Measurements from ENCODE around the gene KCNMA1.

The KCNMA1 gene

GRCh38 chr10:77309092-77309491 is 328.5 kb downstream of the KCNMA1 start:
- no peaks in the 10 kb centered on the region for H3K9me3 ChIP-seq (ENCODE audit: control insufficient read depth in 2 of 2, low read length in 2 of 2)
- H3K27me3 ChIP-seq (ENCODE audit: control insufficient read depth in 2 of 2, insufficient read depth in 2 of 2, low read length in 2 of 2) = peaks cover 0 to 3% of the 10 kb centered on the region in 2 donors
- H3K36me3 ChIP-seq (ENCODE audit: control insufficient read depth in 2 of 2, insufficient read depth in 2 of 2, low read length in 2 of 2) = no peaks in the 10 kb centered on the region
- no peak overlapping the region for H3K9ac ChIP-seq (ENCODE audit: low read depth in 1 of 2, low read length in 2 of 2)
- no peak overlapping the region for H3K4me3 ChIP-seq (ENCODE audit: low read length in 2 of 2)
- no peaks in the 10 kb centered on the region for H3K4me1 ChIP-seq (ENCODE audit: control insufficient read depth in 2 of 2, insufficient read depth in 2 of 2, low read length in 2 of 2)
- H3K27ac ChIP-seq (ENCODE audit: low read depth in 2 of 2, low read length in 2 of 2) = no peak overlapping the region

GRCh38 chr10:77308084-77308732 is 329.4 kb downstream of the KCNMA1 start:
- Histone ChIP-seq H3K27ac (ENCODE audit: low read depth in 2 of 2, low read length in 2 of 2) (no peak overlapping the region), H3K4me3 (ENCODE audit: low read length in 2 of 2) (no peak overlapping the region), H3K9ac (ENCODE audit: low read depth in 1 of 2, low read length in 2 of 2) (no peak overlapping the region), H3K4me1 (ENCODE audit: control insufficient read depth in 2 of 2, insufficient read depth in 2 of 2, low read length in 2 of 2) (no peaks in the 10 kb centered on the region), H3K9me3 (ENCODE audit: control insufficient read depth in 2 of 2, low read length in 2 of 2) (no peaks in the 10 kb centered on the region), H3K27me3 (ENCODE audit: control insufficient read depth in 2 of 2, insufficient read depth in 2 of 2, low read length in 2 of 2) (peaks cover 0 to 3% of the 10 kb centered on the region in 2 donors), H3K36me3 (ENCODE audit: control insufficient read depth in 2 of 2, insufficient read depth in 2 of 2, low read length in 2 of 2) (no peaks in the 10 kb centered on the region)

- Histone ChIP-seq H3K9me3 (ENCODE audit: control insufficient read depth in 2 of 2, low read length in 2 of 2) (no peaks in the 10 kb centered on the region), H3K4me3 (ENCODE audit: low read length in 2 of 2) (no peak overlapping the region), H3K9ac (ENCODE audit: low read depth in 1 of 2, low read length in 2 of 2) (no peak overlapping the region), H3K27ac (ENCODE audit: low read depth in 2 of 2, low read length in 2 of 2) (no peak overlapping the region), H3K27me3 (ENCODE audit: control insufficient read depth in 2 of 2, insufficient read depth in 2 of 2, low read length in 2 of 2) (peaks cover 0 to 3% of the 10 kb centered on the region in 2 donors), H3K4me1 (ENCODE audit: control insufficient read depth in 2 of 2, insufficient read depth in 2 of 2, low read length in 2 of 2) (no peaks in the 10 kb centered on the region), H3K36me3 (ENCODE audit: control insufficient read depth in 2 of 2, insufficient read depth in 2 of 2, low read length in 2 of 2) (no peaks in the 10 kb centered on the region)
Observed at GRCh38 chr10:77306666-77307065, 330.9 kb downstream of the KCNMA1 start.

- no peak overlapping the region for H3K27ac ChIP-seq (ENCODE audit: low read depth in 2 of 2, low read length in 2 of 2)
- H3K4me1 ChIP-seq (ENCODE audit: control insufficient read depth in 2 of 2, insufficient read depth in 2 of 2, low read length in 2 of 2) = no peaks in the 10 kb centered on the region
- no peaks in the 10 kb centered on the region for H3K36me3 ChIP-seq (ENCODE audit: control insufficient read depth in 2 of 2, insufficient read depth in 2 of 2, low read length in 2 of 2)
- H3K27me3 ChIP-seq (ENCODE audit: control insufficient read depth in 2 of 2, insufficient read depth in 2 of 2, low read length in 2 of 2) = peaks cover 0 to under 1% of the 10 kb centered on the region in 2 donors
- no peaks in the 10 kb centered on the region for H3K9me3 ChIP-seq (ENCODE audit: control insufficient read depth in 2 of 2, low read length in 2 of 2)
- H3K9ac ChIP-seq (ENCODE audit: low read depth in 1 of 2, low read length in 2 of 2) = no peak overlapping the region
- H3K4me3 ChIP-seq (ENCODE audit: low read length in 2 of 2) = no peak overlapping the region
Observed at GRCh38 chr10:77305650-77306632, 331.7 kb downstream of the KCNMA1 start.

- H3K4me3 ChIP-seq (ENCODE audit: low read length in 2 of 2) = no peak overlapping the region
- H3K27ac ChIP-seq (ENCODE audit: low read depth in 2 of 2, low read length in 2 of 2) = no peak overlapping the region
- no peaks in the 10 kb centered on the region for H3K36me3 ChIP-seq (ENCODE audit: control insufficient read depth in 2 of 2, insufficient read depth in 2 of 2, low read length in 2 of 2)
- no peaks in the 10 kb centered on the region for H3K27me3 ChIP-seq (ENCODE audit: control insufficient read depth in 2 of 2, insufficient read depth in 2 of 2, low read length in 2 of 2)
- H3K9ac ChIP-seq (ENCODE audit: low read depth in 1 of 2, low read length in 2 of 2) = no peak overlapping the region
- H3K9me3 ChIP-seq (ENCODE audit: control insufficient read depth in 2 of 2, low read length in 2 of 2) = no peaks in the 10 kb centered on the region
- no peaks in the 10 kb centered on the region for H3K4me1 ChIP-seq (ENCODE audit: control insufficient read depth in 2 of 2, insufficient read depth in 2 of 2, low read length in 2 of 2)
Observed at GRCh38 chr10:77304192-77304591, 333.4 kb downstream of the KCNMA1 start.

- no peaks in the 10 kb centered on the region for H3K4me1 ChIP-seq (ENCODE audit: control insufficient read depth in 2 of 2, insufficient read depth in 2 of 2, low read length in 2 of 2)
Observed at GRCh38 chr10:77301305-77301730, 336.3 kb downstream of the KCNMA1 start.

GRCh38 chr10:77300682-77301302 is 336.8 kb downstream of the KCNMA1 start:
- Histone ChIP-seq H3K9ac (ENCODE audit: low read depth in 1 of 2, low read length in 2 of 2) (no peak overlapping the region), H3K9me3 (ENCODE audit: control insufficient read depth in 2 of 2, low read length in 2 of 2) (no peaks in the 10 kb centered on the region), H3K36me3 (ENCODE audit: control insufficient read depth in 2 of 2, insufficient read depth in 2 of 2, low read length in 2 of 2) (no peaks in the 10 kb centered on the region), H3K4me3 (ENCODE audit: low read length in 2 of 2) (no peak overlapping the region), H3K27me3 (ENCODE audit: control insufficient read depth in 2 of 2, insufficient read depth in 2 of 2, low read length in 2 of 2) (no peaks in the 10 kb centered on the region), H3K27ac (ENCODE audit: low read depth in 2 of 2, low read length in 2 of 2) (no peak overlapping the region), H3K4me1 (ENCODE audit: control insufficient read depth in 2 of 2, insufficient read depth in 2 of 2, low read length in 2 of 2) (no peaks in the 10 kb centered on the region)

More at GRCh38 chr10:77301305-77301730, 336.3 kb downstream of the KCNMA1 start:
- Histone ChIP-seq H3K36me3 (ENCODE audit: control insufficient read depth in 2 of 2, insufficient read depth in 2 of 2, low read length in 2 of 2) (no peaks in the 10 kb centered on the region), H3K27ac (ENCODE audit: low read depth in 2 of 2, low read length in 2 of 2) (no peak overlapping the region), H3K4me3 (ENCODE audit: low read length in 2 of 2) (no peak overlapping the region), H3K9me3 (ENCODE audit: control insufficient read depth in 2 of 2, low read length in 2 of 2) (no peaks in the 10 kb centered on the region), H3K9ac (ENCODE audit: low read depth in 1 of 2, low read length in 2 of 2) (no peak overlapping the region), H3K27me3 (ENCODE audit: control insufficient read depth in 2 of 2, insufficient read depth in 2 of 2, low read length in 2 of 2) (no peaks in the 10 kb centered on the region)

- Histone ChIP-seq H3K4me1 (ENCODE audit: control insufficient read depth in 2 of 2, insufficient read depth in 2 of 2, low read length in 2 of 2) (no peaks in the 10 kb centered on the region), H3K27ac (ENCODE audit: low read depth in 2 of 2, low read length in 2 of 2) (no peak overlapping the region)
Observed at GRCh38 chr10:77299320-77299719, 338.3 kb downstream of the KCNMA1 start.

GRCh38 chr10:77297393-77297739 is 340.2 kb downstream of the KCNMA1 start:
- no peak overlapping the region for H3K27ac ChIP-seq (ENCODE audit: low read depth in 2 of 2, low read length in 2 of 2)
- no peaks in the 10 kb centered on the region for H3K36me3 ChIP-seq (ENCODE audit: control insufficient read depth in 2 of 2, insufficient read depth in 2 of 2, low read length in 2 of 2)
- H3K9ac ChIP-seq (ENCODE audit: low read depth in 1 of 2, low read length in 2 of 2) = no peak overlapping the region
- H3K4me3 ChIP-seq (ENCODE audit: low read length in 2 of 2) = no peak overlapping the region
- H3K4me1 ChIP-seq (ENCODE audit: control insufficient read depth in 2 of 2, insufficient read depth in 2 of 2, low read length in 2 of 2) = no peaks in the 10 kb centered on the region
- H3K27me3 ChIP-seq (ENCODE audit: control insufficient read depth in 2 of 2, insufficient read depth in 2 of 2, low read length in 2 of 2) = peaks cover 0 to 4% of the 10 kb centered on the region in 2 donors
- no peaks in the 10 kb centered on the region for H3K9me3 ChIP-seq (ENCODE audit: control insufficient read depth in 2 of 2, low read length in 2 of 2)

More at GRCh38 chr10:77299320-77299719, 338.3 kb downstream of the KCNMA1 start:
- no peaks in the 10 kb centered on the region for H3K9me3 ChIP-seq (ENCODE audit: control insufficient read depth in 2 of 2, low read length in 2 of 2)
- no peak overlapping the region for H3K9ac ChIP-seq (ENCODE audit: low read depth in 1 of 2, low read length in 2 of 2)
- no peaks in the 10 kb centered on the region for H3K36me3 ChIP-seq (ENCODE audit: control insufficient read depth in 2 of 2, insufficient read depth in 2 of 2, low read length in 2 of 2)
- H3K27me3 ChIP-seq (ENCODE audit: control insufficient read depth in 2 of 2, insufficient read depth in 2 of 2, low read length in 2 of 2) = no peaks in the 10 kb centered on the region
- H3K4me3 ChIP-seq (ENCODE audit: low read length in 2 of 2) = no peak overlapping the region
